ENCODE data around the gene MFNG. TPM values are rescaled to one million over a fixed set of nuclear protein-coding genes. Genes with fewer than 3 reads are reported as not detected.

MFNG gene
- total RNA-seq, 1 donor from 2014 or later = 0.54 TPM

GRCh38 chr22:37474447-37475090 is 11.6 kb downstream of the MFNG start:
- no peaks in the 10 kb centered on the region for H3K36me3 ChIP-seq (ENCODE audit: control insufficient read depth, insufficient read depth, low read length)
- no peak for TF ChIP-seq CTCF (IDR thresholded peaks at IDR 0.05; ENCODE audit: insufficient read depth, low read length, poor library complexity, severe bottlenecking)
- no peak overlapping the region for H3K4me3 ChIP-seq (ENCODE audit: low read depth, low read length)
- DNase-seq (ENCODE audit: low read depth) = no peak
- H3K27me3 ChIP-seq (ENCODE audit: control insufficient read depth, insufficient read depth, low read length) = no peaks in the 10 kb centered on the region

GRCh38 chr22:37473437-37473946 is 12.7 kb downstream of the MFNG start:
- no peak for TF ChIP-seq CTCF (IDR thresholded peaks at IDR 0.05; ENCODE audit: insufficient read depth, low read length, poor library complexity, severe bottlenecking)
- H3K36me3 ChIP-seq (ENCODE audit: control insufficient read depth, insufficient read depth, low read length) = no peaks in the 10 kb centered on the region

GRCh38 chr22:37472418-37473006 is 13.7 kb downstream of the MFNG start:
- Histone ChIP-seq H3K36me3 (ENCODE audit: control insufficient read depth, insufficient read depth, low read length) (no peaks in the 10 kb centered on the region), H3K27me3 (ENCODE audit: control insufficient read depth, insufficient read depth, low read length) (no peaks in the 10 kb centered on the region), H3K4me3 (ENCODE audit: low read depth, low read length) (no peak overlapping the region)
- peak; percentile 75 for TF ChIP-seq CTCF (IDR thresholded peaks at IDR 0.05; ENCODE audit: insufficient read depth, low read length, poor library complexity, severe bottlenecking)
- DNase-seq (ENCODE audit: low read depth) = no peak

More at GRCh38 chr22:37473437-37473946, 12.7 kb downstream of the MFNG start:
- H3K4me3 ChIP-seq (ENCODE audit: low read depth, low read length) = no peak overlapping the region
- no peaks in the 10 kb centered on the region for H3K27me3 ChIP-seq (ENCODE audit: control insufficient read depth, insufficient read depth, low read length)
- no peak for DNase-seq (ENCODE audit: low read depth)

GRCh38 chr22:37471727-37472417 is 14.3 kb downstream of the MFNG start:
- TF ChIP-seq CTCF (IDR thresholded peaks at IDR 0.05; ENCODE audit: insufficient read depth, low read length, poor library complexity, severe bottlenecking) = no peak
- H3K4me3 ChIP-seq (ENCODE audit: low read depth, low read length) = no peak overlapping the region
- no peaks in the 10 kb centered on the region for H3K27me3 ChIP-seq (ENCODE audit: control insufficient read depth, insufficient read depth, low read length)
- H3K36me3 ChIP-seq (ENCODE audit: control insufficient read depth, insufficient read depth, low read length) = no peaks in the 10 kb centered on the region
- no peak for DNase-seq (ENCODE audit: low read depth)

- Histone ChIP-seq H3K27me3 (ENCODE audit: control insufficient read depth, insufficient read depth, low read length) (no peaks in the 10 kb centered on the region), H3K36me3 (ENCODE audit: control insufficient read depth, insufficient read depth, low read length) (no peaks in the 10 kb centered on the region), H3K4me3 (ENCODE audit: low read depth, low read length) (no peak overlapping the region)
- TF ChIP-seq CTCF (IDR thresholded peaks at IDR 0.05; ENCODE audit: insufficient read depth, low read length, poor library complexity, severe bottlenecking) = no peak
- DNase-seq (ENCODE audit: low read depth) = no peak
These were observed 16.1 kb downstream of the MFNG start for GRCh38 chr22:37470087-37470445.

All from kidney epithelial cell (primary cell).